ENCODE data around the gene PTPMT1.
A peak's percentile ranks its signal among the peaks of the same experiment; 100 is the strongest.
"Not testable (repeated sequence)": the region's sequence is repeated elsewhere in the genome, so short reads cannot be mapped to it uniquely, and the experiment has no call there.

PTPMT1 gene

DNA sequence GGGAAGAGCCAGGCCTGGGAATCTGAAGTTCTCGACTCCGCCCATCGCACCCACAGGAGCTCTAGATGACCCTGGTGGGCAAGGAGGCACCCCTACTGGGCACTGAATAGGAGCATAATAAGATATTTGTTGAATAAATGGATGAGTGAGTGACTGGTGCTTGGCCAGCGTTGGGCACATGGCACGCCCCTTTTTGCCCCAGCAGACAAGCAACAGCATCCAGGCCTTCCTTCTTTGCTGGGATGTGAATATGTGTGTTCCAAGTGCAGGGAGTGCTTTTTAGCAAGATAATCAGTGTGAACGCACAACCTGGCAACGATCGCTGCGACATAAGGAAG, 12.0 kb upstream of the PTPMT1 start:
- peaks cover 29% of the 10 kb centered on the region for H4K20me1 ChIP-seq (ENCODE audit: insufficient read depth, low read length)
- H2AFZ ChIP-seq (ENCODE audit: low read depth, low read length), result peak overlapping the region; percentile 84; the same call in 1 of the 2 replicates
- H3K4me1 ChIP-seq (ENCODE audit: low read length), result peaks cover 21% of the 10 kb centered on the region
- no peak overlapping the region for H3K27ac ChIP-seq (ENCODE audit: low read length)
- TF ChIP-seq EZH2phosphoT487 (IDR thresholded peaks at IDR 0.05; ENCODE audit: low read depth), result no peak
- H3K27me3 ChIP-seq (ENCODE audit: low read depth, low read length), result no peaks in the 10 kb centered on the region
- peaks cover 23% of the 10 kb centered on the region for H3K36me3 ChIP-seq (replicated peaks; ENCODE audit: low read depth, low read length)
- peak overlapping the region; percentile 55 for H3K9ac ChIP-seq (ENCODE audit: low read length)
- peaks cover 50% of the 10 kb centered on the region for H3K79me2 ChIP-seq (ENCODE audit: low read length)
- H3K4me2 ChIP-seq (ENCODE audit: low read length), result peak overlapping the region; percentile 77
- H3K9me3 ChIP-seq (ENCODE audit: insufficient read depth, low read length), result no peaks in the 10 kb centered on the region
- H3K4me3 ChIP-seq (ENCODE audit: low read length), result peak overlapping the region; percentile 90

DNA sequence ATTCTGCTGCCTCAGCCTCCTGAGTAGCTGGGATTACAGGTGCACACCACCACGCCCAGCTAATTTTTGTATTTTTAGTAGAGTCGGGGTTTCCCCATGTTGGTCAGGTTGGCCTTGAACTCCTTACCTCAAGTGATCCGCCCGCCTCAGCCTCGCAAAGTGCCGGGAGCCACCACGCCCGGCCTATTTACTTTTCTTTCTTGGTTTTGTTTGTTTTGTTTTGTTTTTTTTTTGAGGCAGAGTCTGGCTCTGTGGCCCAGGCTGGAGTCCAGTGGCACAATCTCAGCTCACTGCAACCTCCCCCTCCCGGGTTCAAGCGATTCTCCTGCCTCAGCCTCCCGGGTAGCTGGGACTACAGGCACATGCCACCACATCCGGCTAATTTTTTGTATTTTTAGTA, 8.4 kb upstream of the PTPMT1 start:
- H3K27ac ChIP-seq (ENCODE audit: low read length); H2AFZ ChIP-seq (ENCODE audit: low read depth, low read length); H3K4me2 ChIP-seq (ENCODE audit: low read length); H3K4me3 ChIP-seq (ENCODE audit: low read length); H4K20me1 ChIP-seq (ENCODE audit: insufficient read depth, low read length); H3K9ac ChIP-seq (ENCODE audit: low read length); H3K9me3 ChIP-seq (ENCODE audit: insufficient read depth, low read length); H3K4me1 ChIP-seq (ENCODE audit: low read length); H3K36me3 ChIP-seq (replicated peaks; ENCODE audit: low read depth, low read length); H3K27me3 ChIP-seq (ENCODE audit: low read depth, low read length): not testable (repeated sequence)
- peaks cover 13% of the 10 kb centered on the region for H3K79me2 ChIP-seq (ENCODE audit: low read length)

DNA sequence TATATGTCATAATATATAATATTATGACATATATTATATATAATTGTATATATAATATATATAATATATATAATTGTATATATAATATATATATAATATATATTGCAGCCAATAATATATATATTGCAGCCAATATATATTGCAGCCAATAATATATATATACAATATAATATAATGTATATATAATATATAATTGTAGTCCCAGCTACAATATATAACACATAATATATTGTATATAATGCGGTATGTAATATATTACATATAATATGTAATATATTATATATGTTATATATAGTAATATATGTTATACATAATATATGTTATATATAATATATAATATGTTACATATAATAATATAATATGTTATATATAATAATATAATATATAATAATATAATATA, 6.7 kb upstream of the PTPMT1 start:
- H3K4me2 ChIP-seq (ENCODE audit: low read length), result no peak overlapping the region
- H3K9me3 ChIP-seq (ENCODE audit: insufficient read depth, low read length), result no peaks in the 10 kb centered on the region
- no peak overlapping the region for H2AFZ ChIP-seq (ENCODE audit: low read depth, low read length)
- no peaks in the 10 kb centered on the region for H3K36me3 ChIP-seq (replicated peaks; ENCODE audit: low read depth, low read length)
- H3K79me2 ChIP-seq (ENCODE audit: low read length), result no peaks in the 10 kb centered on the region
- no peak overlapping the region for H3K4me3 ChIP-seq (ENCODE audit: low read length)
- H3K9ac ChIP-seq (ENCODE audit: low read length), result no peak overlapping the region
- no peaks in the 10 kb centered on the region for H3K4me1 ChIP-seq (ENCODE audit: low read length)
- H3K27me3 ChIP-seq (ENCODE audit: low read depth, low read length), result no peaks in the 10 kb centered on the region
- H3K27ac ChIP-seq (ENCODE audit: low read length), result no peak overlapping the region
- H4K20me1 ChIP-seq (ENCODE audit: insufficient read depth, low read length), result no peaks in the 10 kb centered on the region
- TF ChIP-seq, protein P1, sequence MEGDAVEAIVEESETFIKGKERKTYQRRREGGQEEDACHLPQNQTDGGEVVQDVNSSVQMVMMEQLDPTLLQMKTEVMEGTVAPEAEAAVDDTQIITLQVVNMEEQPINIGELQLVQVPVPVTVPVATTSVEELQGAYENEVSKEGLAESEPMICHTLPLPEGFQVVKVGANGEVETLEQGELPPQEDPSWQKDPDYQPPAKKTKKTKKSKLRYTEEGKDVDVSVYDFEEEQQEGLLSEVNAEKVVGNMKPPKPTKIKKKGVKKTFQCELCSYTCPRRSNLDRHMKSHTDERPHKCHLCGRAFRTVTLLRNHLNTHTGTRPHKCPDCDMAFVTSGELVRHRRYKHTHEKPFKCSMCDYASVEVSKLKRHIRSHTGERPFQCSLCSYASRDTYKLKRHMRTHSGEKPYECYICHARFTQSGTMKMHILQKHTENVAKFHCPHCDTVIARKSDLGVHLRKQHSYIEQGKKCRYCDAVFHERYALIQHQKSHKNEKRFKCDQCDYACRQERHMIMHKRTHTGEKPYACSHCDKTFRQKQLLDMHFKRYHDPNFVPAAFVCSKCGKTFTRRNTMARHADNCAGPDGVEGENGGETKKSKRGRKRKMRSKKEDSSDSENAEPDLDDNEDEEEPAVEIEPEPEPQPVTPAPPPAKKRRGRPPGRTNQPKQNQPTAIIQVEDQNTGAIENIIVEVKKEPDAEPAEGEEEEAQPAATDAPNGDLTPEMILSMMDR (IDR thresholded peaks at IDR 0.05; ENCODE audit: low read depth, low read length), result no peak
- TF ChIP-seq EZH2phosphoT487 (IDR thresholded peaks at IDR 0.05; ENCODE audit: low read depth), result no peak

DNA sequence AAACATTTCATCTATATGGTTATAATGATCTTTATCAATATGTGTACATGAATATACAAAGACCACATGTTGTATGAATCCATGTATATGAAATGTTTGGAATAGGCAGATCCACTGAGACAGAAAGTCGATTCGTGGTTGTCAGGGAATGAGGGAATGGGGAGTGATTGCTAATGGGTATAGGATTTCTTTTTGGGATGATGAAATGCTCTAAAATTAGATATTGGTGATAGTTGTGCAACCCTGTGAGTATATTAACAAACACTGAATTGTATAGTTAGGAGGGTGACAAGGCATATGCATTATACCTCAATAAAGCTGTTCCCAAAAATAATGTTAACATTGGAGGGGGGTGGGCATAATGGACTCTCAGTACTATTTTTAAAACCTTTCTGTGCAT, 5.0 kb upstream of the PTPMT1 start:
- H3K4me3 ChIP-seq (ENCODE audit: low read length), result no peak overlapping the region
- no peak overlapping the region for H2AFZ ChIP-seq (ENCODE audit: low read depth, low read length)
- H3K36me3 ChIP-seq (replicated peaks; ENCODE audit: low read depth, low read length), result no peaks in the 10 kb centered on the region
- no peaks in the 10 kb centered on the region for H3K27me3 ChIP-seq (ENCODE audit: low read depth, low read length)
- H3K79me2 ChIP-seq (ENCODE audit: low read length), result peaks cover 7% of the 10 kb centered on the region
- H4K20me1 ChIP-seq (ENCODE audit: insufficient read depth, low read length), result no peaks in the 10 kb centered on the region
- H3K9me3 ChIP-seq (ENCODE audit: insufficient read depth, low read length), result no peaks in the 10 kb centered on the region
- no peak for TF ChIP-seq EZH2phosphoT487 (IDR thresholded peaks at IDR 0.05; ENCODE audit: low read depth)
- TF ChIP-seq, protein P1 (IDR thresholded peaks at IDR 0.05; ENCODE audit: low read depth, low read length), result no peak
- H3K4me1 ChIP-seq (ENCODE audit: low read length), result peaks cover 3% of the 10 kb centered on the region; the same call in 1 of the 2 replicates
- H3K4me2 ChIP-seq (ENCODE audit: low read length), result no peak overlapping the region
- H3K9ac ChIP-seq (ENCODE audit: low read length), result no peak overlapping the region
- no peak overlapping the region for H3K27ac ChIP-seq (ENCODE audit: low read length)

DNA sequence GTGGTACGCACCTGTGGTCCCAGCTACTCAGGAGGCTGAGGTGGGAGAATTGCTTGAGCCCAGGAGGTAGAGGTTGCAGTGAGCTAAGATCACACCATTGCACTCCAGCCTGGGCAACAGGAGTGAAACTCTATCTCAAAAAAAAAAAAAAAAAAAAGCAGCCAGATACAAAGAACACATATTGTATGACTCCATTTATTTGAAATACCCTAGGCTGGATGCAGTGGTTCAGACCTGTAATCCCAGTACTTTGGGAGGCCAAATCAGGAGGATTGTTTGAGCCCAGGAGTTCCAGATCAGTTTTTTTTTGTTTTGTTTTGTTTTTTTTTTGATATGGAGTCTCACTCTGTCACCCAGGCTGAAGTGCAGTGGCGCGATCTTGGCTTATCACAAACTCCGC, 3.0 kb upstream of the PTPMT1 start:
- H4K20me1 ChIP-seq (ENCODE audit: insufficient read depth, low read length); H3K36me3 ChIP-seq (replicated peaks; ENCODE audit: low read depth, low read length): not testable (repeated sequence)

DNA sequence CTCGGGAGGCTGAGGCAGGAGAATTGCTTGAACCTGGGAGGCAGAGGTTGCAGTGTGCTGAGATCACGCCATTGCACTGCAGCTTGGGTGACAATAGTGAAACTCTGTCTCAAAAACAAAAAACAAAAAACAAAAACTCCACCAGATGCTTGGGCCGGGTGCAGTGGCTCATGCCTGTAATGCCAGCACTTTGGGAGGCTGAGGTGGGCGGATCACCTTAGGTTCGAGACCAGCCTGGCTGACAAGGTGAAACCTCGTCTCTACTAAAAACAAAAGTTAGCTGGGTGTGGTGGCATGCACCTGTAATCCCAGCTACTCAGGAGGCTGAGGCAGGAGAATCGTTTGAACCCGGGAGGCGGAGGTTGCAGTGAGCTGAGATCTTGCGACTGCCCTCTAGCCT, 1.0 kb upstream of the PTPMT1 start:
- H3K9ac ChIP-seq (ENCODE audit: low read length); H3K27ac ChIP-seq (ENCODE audit: low read length); H4K20me1 ChIP-seq (ENCODE audit: insufficient read depth, low read length); H3K9me3 ChIP-seq (ENCODE audit: insufficient read depth, low read length); H3K36me3 ChIP-seq (replicated peaks; ENCODE audit: low read depth, low read length); H3K27me3 ChIP-seq (ENCODE audit: low read depth, low read length); H2AFZ ChIP-seq (ENCODE audit: low read depth, low read length): not testable (repeated sequence)
- Histone ChIP-seq H3K79me2 (ENCODE audit: low read length) (peaks cover 43% of the 10 kb centered on the region), H3K4me1 (ENCODE audit: low read length) (peaks cover 11% of the 10 kb centered on the region), H3K4me2 (ENCODE audit: low read length) (peak overlapping the region; percentile 100; the same call in 1 of the 2 replicates), H3K4me3 (ENCODE audit: low read length) (0 out of 2 replicates have a peak overlapping the region, but pooled peaks have one; percentile 94)

More for the DNA sequence above, 3.0 kb upstream of the PTPMT1 start:
- peaks cover 11% of the 10 kb centered on the region for H3K4me1 ChIP-seq (ENCODE audit: low read length)
- H3K27me3 ChIP-seq (ENCODE audit: low read depth, low read length); H3K9me3 ChIP-seq (ENCODE audit: insufficient read depth, low read length); H3K9ac ChIP-seq (ENCODE audit: low read length); H3K4me3 ChIP-seq (ENCODE audit: low read length); H3K4me2 ChIP-seq (ENCODE audit: low read length); H2AFZ ChIP-seq (ENCODE audit: low read depth, low read length); H3K27ac ChIP-seq (ENCODE audit: low read length): not testable (repeated sequence)
- peaks cover 26% of the 10 kb centered on the region for H3K79me2 ChIP-seq (ENCODE audit: low read length)

Data from OCI-LY3 (cell line).